Measurements from ENCODE around the gene DOCK8. TPM values are rescaled to one million over a fixed set of nuclear protein-coding genes. Genes with fewer than 3 reads are reported as not detected.

Gene DOCK8
- total RNA-seq, 4 donors from 2014 or later, result 11.6 to 46.1 (median 31.8) TPM

- no peak overlapping the region for H3K4me3 ChIP-seq
These were observed 247.9 kb downstream of the DOCK8 start for GRCh38 chr9:462606-463005.

GRCh38 chr9:463455-464171, 248.9 kb downstream of the DOCK8 start:
- H3K9me3 ChIP-seq, result no peaks in the 10 kb centered on the region
- no peak overlapping the region for H3K27ac ChIP-seq
- H3K27me3 ChIP-seq, result no peaks in the 10 kb centered on the region
- H3K4me3 ChIP-seq, result no peak overlapping the region
- WGBS, 2 donors (ENCODE audit: low coverage in 1 of 2), result 84 to 90% methylated on average over 2 to 5 of the region's 8 CpGs
- peaks cover 0 to 32% of the 10 kb centered on the region in 2 donors for H3K36me3 ChIP-seq
- H3K4me1 ChIP-seq, result peaks cover 0 to 6% (median 0%) of the 10 kb centered on the region in 3 donors
- TF ChIP-seq POLR2A (IDR thresholded peaks at IDR 0.05) (no peak), CTCF (IDR thresholded peaks at IDR 0.05) (no peak), EP300 (IDR thresholded peaks at IDR 0.05) (no peak)
- ATAC-seq, result no peak

More at GRCh38 chr9:462606-463005, 247.9 kb downstream of the DOCK8 start:
- H3K27me3 ChIP-seq, result no peaks in the 10 kb centered on the region
- TF ChIP-seq POLR2AphosphoS5 (IDR thresholded peaks at IDR 0.05) (no peak), EP300 (IDR thresholded peaks at IDR 0.05) (no peak), CTCF (IDR thresholded peaks at IDR 0.05) (no peak), POLR2A (IDR thresholded peaks at IDR 0.05) (no peak)
- H3K4me1 ChIP-seq, result no peaks in the 10 kb centered on the region
- H3K36me3 ChIP-seq, result peaks cover 0 to 37% of the 10 kb centered on the region in 2 donors
- ATAC-seq, result no peak
- 78 to 82% methylated on average over 1 of the region's 1 CpG for WGBS, 2 donors (ENCODE audit: low coverage in 1 of 2)
- no peaks in the 10 kb centered on the region for H3K9me3 ChIP-seq
- no peak overlapping the region for H3K27ac ChIP-seq

GRCh38 chr9:466747-467146, 252.1 kb downstream of the DOCK8 start:
- Histone ChIP-seq H3K4me1 (peaks cover 0 to 27% (median 6%) of the 10 kb centered on the region in 3 donors), H3K9me3 (no peaks in the 10 kb centered on the region), H3K36me3 (peaks cover 0 to 32% of the 10 kb centered on the region in 2 donors), H3K27me3 (no peaks in the 10 kb centered on the region), H3K27ac (no peak overlapping the region), H3K4me3 (no peak overlapping the region)
- ATAC-seq, result no peak
- 45 to 54% methylated on average over 1 of the region's 1 CpG for WGBS, 2 donors (ENCODE audit: low coverage in 1 of 2)
- no peak for TF ChIP-seq CTCF (IDR thresholded peaks at IDR 0.05)
- TF ChIP-seq POLR2AphosphoS5 (IDR thresholded peaks at IDR 0.05), result no peak
- TF ChIP-seq EP300 (IDR thresholded peaks at IDR 0.05), result no peak
- no peak for TF ChIP-seq POLR2A (IDR thresholded peaks at IDR 0.05)

- H3K4me1 ChIP-seq, result peaks cover 0 to 27% (median 6%) of the 10 kb centered on the region in 3 donors
- no peak for ATAC-seq
- no peaks in the 10 kb centered on the region for H3K27me3 ChIP-seq
- peak overlapping the region in 1 of 2 donors; percentile 62 for H3K4me3 ChIP-seq
- 30 to 46% methylated on average over 6 to 8 of the region's 8 CpGs for WGBS, 2 donors (ENCODE audit: low coverage in 1 of 2)
- peaks cover 0 to 17% of the 10 kb centered on the region in 2 donors for H3K36me3 ChIP-seq
- H3K9me3 ChIP-seq, result no peaks in the 10 kb centered on the region
- TF ChIP-seq POLR2A (IDR thresholded peaks at IDR 0.05) (no peak), CTCF (IDR thresholded peaks at IDR 0.05) (no peak), POLR2AphosphoS5 (IDR thresholded peaks at IDR 0.05) (no peak), EP300 (IDR thresholded peaks at IDR 0.05) (no peak)
- peak overlapping the region in 2 of 4 donors; percentile 68 to 79 for H3K27ac ChIP-seq
These were observed 254.2 kb downstream of the DOCK8 start for GRCh38 chr9:468766-469426.
